HCT116 (cell line): Measurements from ENCODE around the gene DOCK9.

Experiments used
- ATF3 ChIP-seq: IDR thresholded peaks from 2 replicates; pipeline ENCODE4 v1.6.1; 2012
- EGR1 ChIP-seq: IDR thresholded peaks from 2 replicates; pipeline ENCODE4 v1.6.1; 2012; ENCODE audit warnings: low read depth
- EZH2 ChIP-seq: fragments of 200-600 bp; sonication (generic); IDR thresholded peaks from 2 replicates; pipeline ENCODE4 v1.6.1; 2017; ENCODE audit warnings: antibody characterized with exemption, mixed run types
- EZH2phosphoT487 ChIP-seq: fragments of 200-600 bp; IDR thresholded peaks from 2 replicates; pipeline ENCODE4 v1.6.1; 2018; ENCODE audit warnings: antibody characterized with exemption, borderline replicate concordance
- JUND ChIP-seq: IDR thresholded peaks from 2 replicates; pipeline ENCODE4 v1.6.1; 2012
- MAX ChIP-seq: IDR thresholded peaks from 2 replicates; pipeline ENCODE4 v1.6.1; 2012
- POLR2A ChIP-seq: IDR thresholded peaks from 2 replicates; pipeline ENCODE4 v1.7.0; 2011; ENCODE audit warnings: borderline replicate concordance; ENCODE audit not compliant: insufficient read depth, insufficient read length; ENCODE audit errors: extremely low read depth
- POLR2AphosphoS5 ChIP-seq: IDR thresholded peaks from 2 replicates; pipeline ENCODE4 v1.6.1; 2011; ENCODE audit warnings: mild to moderate bottlenecking, low read depth, low read length, moderate library complexity
- RAD21 ChIP-seq: IDR thresholded peaks from 2 replicates; pipeline ENCODE4 v1.6.1; 2012; ENCODE audit warnings: low read depth, mild to moderate bottlenecking
- TF ChIP-seq, protein P1 (sequence below), 3 experiments: fragments of 200-600 bp in 1 of 3; sonication (generic) in 1 of 3; IDR thresholded peaks in 2 of 3; conservative IDR thresholded peaks in 1 of 3; 2 replicates each; pipeline ENCODE4 v1.5.1; 2012 to 2017; ENCODE audit warnings: low read depth in 2 of 3, low read length in 2 of 3, antibody characterized with exemption in 1 of 3, borderline replicate concordance in 1 of 3, control low read depth in 1 of 3, mild to moderate bottlenecking in 1 of 3, mixed read lengths in 1 of 3, mixed run types in 1 of 3, moderate library complexity in 1 of 3; ENCODE audit not compliant: insufficient read depth in 1 of 3

DNA sequence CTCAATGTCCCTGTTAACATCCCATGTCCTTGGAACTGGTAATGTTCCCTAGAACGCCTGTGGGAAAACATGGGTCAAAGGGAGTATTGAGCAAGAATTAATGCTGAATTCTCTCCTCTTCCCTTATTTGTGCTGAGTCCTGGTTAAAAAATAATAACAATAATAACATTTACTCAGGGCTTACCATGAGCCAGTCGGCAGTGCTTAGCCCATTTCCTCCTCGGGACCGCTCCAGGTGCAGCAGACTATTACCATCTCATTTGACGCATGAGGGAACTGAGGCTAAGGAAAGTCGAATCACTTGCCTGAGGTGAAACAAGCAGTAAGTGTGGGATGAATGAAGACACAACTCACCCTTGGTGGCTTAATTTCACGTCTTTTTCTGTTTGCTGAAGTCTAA, 191.8 kb downstream of the DOCK9 start:
- TF ChIP-seq, protein P1, sequence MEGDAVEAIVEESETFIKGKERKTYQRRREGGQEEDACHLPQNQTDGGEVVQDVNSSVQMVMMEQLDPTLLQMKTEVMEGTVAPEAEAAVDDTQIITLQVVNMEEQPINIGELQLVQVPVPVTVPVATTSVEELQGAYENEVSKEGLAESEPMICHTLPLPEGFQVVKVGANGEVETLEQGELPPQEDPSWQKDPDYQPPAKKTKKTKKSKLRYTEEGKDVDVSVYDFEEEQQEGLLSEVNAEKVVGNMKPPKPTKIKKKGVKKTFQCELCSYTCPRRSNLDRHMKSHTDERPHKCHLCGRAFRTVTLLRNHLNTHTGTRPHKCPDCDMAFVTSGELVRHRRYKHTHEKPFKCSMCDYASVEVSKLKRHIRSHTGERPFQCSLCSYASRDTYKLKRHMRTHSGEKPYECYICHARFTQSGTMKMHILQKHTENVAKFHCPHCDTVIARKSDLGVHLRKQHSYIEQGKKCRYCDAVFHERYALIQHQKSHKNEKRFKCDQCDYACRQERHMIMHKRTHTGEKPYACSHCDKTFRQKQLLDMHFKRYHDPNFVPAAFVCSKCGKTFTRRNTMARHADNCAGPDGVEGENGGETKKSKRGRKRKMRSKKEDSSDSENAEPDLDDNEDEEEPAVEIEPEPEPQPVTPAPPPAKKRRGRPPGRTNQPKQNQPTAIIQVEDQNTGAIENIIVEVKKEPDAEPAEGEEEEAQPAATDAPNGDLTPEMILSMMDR (IDR thresholded peaks at IDR 0.05 in 2 of 3, conservative IDR thresholded peaks at IDR 0.05 in 1 of 3; ENCODE audit: borderline replicate concordance in 1 of 3, insufficient read depth in 1 of 3, low read depth in 2 of 3, low read length in 2 of 3): no peak
- TF ChIP-seq EZH2phosphoT487 (no peak), RAD21 (no peak), POLR2A (no peak), EZH2 (no peak), EGR1 (no peak), MAX (no peak), POLR2AphosphoS5 (no peak), ATF3 (no peak), JUND (no peak)
